Right cardiac atrium (tissue), 5 donors: ENCODE results near the gene TRAPPC3. TPM values are rescaled to one million over a fixed set of nuclear protein-coding genes. Genes with fewer than 3 reads are reported as not detected.

Experiments
- ATAC-seq, 2 donors: fragments of 200-7000 bp; cut with Tn5 transposase; one replicate each; pipeline versions ENCODE4 v1.8.0 to v1.9.1; 2020; ENCODE audit warnings: moderate library complexity in 2 of 2, mild to moderate bottlenecking in 1 of 2
- DNase-seq, 3 donors: peaks; one replicate each; pipeline ENCODE4 v3.0.0-alpha.2; 2020
- H3K27ac ChIP-seq: one replicate; pipeline ENCODE4 v1.5.1; 2013; ENCODE audit warnings: mild to moderate bottlenecking, low read length, control low read depth, moderate library complexity
- H3K27me3 ChIP-seq: one replicate; pipeline ENCODE4 v1.6.1; 2013; ENCODE audit not compliant: control insufficient read depth, insufficient read depth
- H3K4me1 ChIP-seq: one replicate; pipeline ENCODE4 v1.6.1; 2013; ENCODE audit warnings: low read length; ENCODE audit not compliant: control insufficient read depth, insufficient read depth
- H3K4me3 ChIP-seq: one replicate; pipeline ENCODE4 v1.5.1; 2013; ENCODE audit warnings: low read length, control low read depth
- H3K9me3 ChIP-seq: one replicate; pipeline ENCODE4 v1.6.1; 2013; ENCODE audit warnings: low read length; ENCODE audit not compliant: control insufficient read depth
- WGBS: extraction: QIAGEN DNeasy Blood & Tissue Kit; methylation state at CpG from one replicate; pipeline ENCODE4 v1.1.7; 2013; 5-methylcytosine and 5-hydroxymethylcytosine counted together
- intact Hi-C, 4 donors: fragments of 100-400 bp; cut with DNase I; formaldehyde crosslinking; loops; one replicate each; pipeline versions ENCODE4 v1.11.0 to v1.14.0; 2022 to 2023
- polyA plus RNA-seq: library from polyadenylated mRNA; stranded (reverse); fragments of 200-250 nt; gene quantifications from one replicate; pipeline ENCODE4 v1.2.3, GENCODE V29; 2013
- total RNA-seq, 4 donors: library from RNA; stranded (reverse); fragmentation: NEBNext Ultra II Directional; extraction: Animal tissue kit (Norgen Biotek cat#: 25700); gene quantifications; one replicate each; pipeline ENCODE4 v1.2.1, GENCODE V29; 2021
- donor health status: healthy with polysubstance abuse.
- donor health status: DM: no; HTN: yes; CAD: no.
- donor health status: DM: no; HTN: no; CAD: no.
- donor health status: DM: no; HTN: yes; CAD: no; lungs with severe emphysema.
- donor health status: DM: yes; HTN: yes; CAD: no.

Gene TRAPPC3
- total and polyA plus RNA-seq, 5 donors: 58.5 to 73.6 (median 65.6) TPM

DNA sequence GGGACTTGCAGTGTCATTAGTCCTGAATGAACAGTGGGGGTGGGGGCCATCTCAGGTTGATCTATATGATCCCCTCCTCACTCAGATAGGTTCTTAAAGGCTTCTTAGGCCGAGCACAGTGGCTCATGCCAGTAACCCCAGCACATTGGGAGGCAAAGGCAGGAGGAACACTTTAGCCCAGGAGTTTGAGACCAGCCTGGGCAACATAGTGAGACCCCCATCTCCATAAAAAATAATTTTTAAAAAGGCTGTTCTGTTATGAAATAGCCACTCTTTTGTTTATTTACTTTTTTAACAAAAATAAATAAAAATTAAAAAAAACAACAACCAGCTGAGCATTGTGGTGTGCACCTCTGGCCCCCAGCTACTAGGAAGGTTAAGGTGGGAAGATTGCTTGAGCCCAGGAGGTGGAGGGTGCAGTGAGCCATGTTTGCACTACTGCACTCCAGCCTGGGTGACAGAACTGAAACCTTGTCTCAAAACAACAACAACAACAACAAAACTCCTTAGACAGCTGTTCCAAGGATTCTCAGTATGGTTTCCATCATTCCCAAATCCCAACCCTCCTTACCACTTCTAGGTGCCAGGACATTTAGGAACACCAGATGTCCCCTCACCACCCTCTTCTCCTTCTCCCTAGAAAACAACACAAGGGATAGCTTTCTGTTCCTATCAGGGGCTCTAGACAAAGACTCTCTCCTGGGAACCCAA, 2.0 kb upstream of the TRAPPC3 start:
- no peaks in the 10 kb centered on the region for H3K9me3 ChIP-seq
- H3K27ac ChIP-seq: peak overlapping the region; percentile 87
- no peak overlapping the region for H3K4me3 ChIP-seq
- 16% methylated on average over 1 of the region's 1 CpG for WGBS
- peaks cover 10% of the 10 kb centered on the region for H3K4me1 ChIP-seq
- ATAC-seq (no peak), DNase-seq (peak in 1 of 3 donors; percentile 14)
- H3K27me3 ChIP-seq: no peaks in the 10 kb centered on the region
- intact Hi-C loops: loop anchor here in 3 of 4 donors (2.0 to 10.0 kb wide), 6 partner anchors 36 to 234 kb away; partner anchors contain the start of gene STK40 (in 1 of the 3)

DNA sequence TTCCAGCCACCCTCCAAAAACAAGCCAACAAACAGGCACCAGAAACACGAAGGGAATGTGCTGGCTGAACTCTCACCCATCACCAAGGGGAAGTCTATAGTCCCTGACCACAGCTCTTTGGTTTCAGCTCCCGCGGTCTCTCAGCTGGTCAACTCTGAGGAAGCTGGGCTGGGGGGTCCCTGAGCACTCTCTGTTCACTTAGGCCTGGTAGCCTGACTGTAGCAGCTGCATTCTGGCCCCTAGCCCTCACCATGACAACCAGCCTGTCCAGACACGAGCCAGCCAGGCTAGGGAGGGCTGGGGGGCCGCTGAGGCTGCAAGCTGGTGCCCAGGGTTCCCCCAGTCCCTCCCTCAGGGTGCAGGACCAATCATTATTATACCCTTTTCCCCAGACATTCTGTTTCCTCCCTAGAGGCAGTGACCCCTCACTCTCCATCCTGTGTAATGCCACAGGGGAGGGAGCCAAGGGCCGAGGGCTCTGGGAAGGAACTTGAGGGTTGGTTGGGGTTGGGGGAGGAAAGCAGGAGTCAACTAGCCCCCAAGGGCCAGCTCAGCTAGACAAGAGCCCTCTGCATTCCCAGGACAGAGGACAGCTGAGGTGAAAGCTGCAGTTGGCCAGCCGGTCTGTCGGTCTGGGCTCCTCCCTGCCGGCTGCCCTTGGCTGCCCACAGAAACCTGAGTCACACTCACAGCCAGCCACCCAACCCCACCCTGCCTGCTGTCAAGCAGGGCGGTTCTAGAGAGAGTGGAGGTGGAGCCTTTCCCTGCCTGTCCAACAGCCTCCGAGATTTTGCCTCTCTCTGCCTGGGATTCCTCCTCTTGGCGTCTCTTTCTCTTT, 1.2 kb upstream of the TRAPPC3 start:
- ATAC-seq (peak; percentile 84 to 85), DNase-seq (peak; percentile 94 to 97 (median 96))
- Histone ChIP-seq H3K9me3 (no peaks in the 10 kb centered on the region), H3K4me3 (no peak overlapping the region), H3K27me3 (no peaks in the 10 kb centered on the region), H3K4me1 (peaks cover 10% of the 10 kb centered on the region), H3K27ac (peak overlapping the region; percentile 99)
- WGBS: 8% methylated on average over 12 of the region's 12 CpGs
- intact Hi-C loops: loop anchor here in 3 of 4 donors (2.0 to 10.0 kb wide), 6 partner anchors 37 to 234 kb away; partner anchors contain the start of gene STK40 (in 1 of the 3)

DNA sequence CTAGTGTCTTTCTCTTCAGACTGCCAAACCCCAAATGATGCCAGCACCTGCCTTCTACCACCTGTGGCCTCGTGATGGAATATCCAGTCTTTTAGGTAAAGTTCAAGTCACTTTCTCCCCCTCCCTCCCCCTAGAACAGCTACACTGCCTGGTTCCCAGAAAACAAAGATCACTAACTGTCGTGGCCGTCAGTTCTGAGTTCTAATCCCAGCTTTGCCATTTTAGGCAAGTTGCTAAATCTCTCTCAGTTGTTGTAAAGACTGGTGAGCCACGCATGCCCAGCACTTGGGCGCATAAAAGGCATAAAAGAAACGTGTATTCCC, 648 bp upstream of the TRAPPC3 start:
- DNase-seq: no peak
- Histone ChIP-seq H3K4me1 (peaks cover 10% of the 10 kb centered on the region), H3K9me3 (no peaks in the 10 kb centered on the region), H3K27me3 (no peaks in the 10 kb centered on the region), H3K27ac (peak overlapping the region; percentile 99), H3K4me3 (no peak overlapping the region)
- intact Hi-C loops: loop anchor here (2.0 to 10.0 kb wide), 7 partner anchors 37 to 275 kb away; partner anchors contain the start of gene STK40 (in 1 of the 4)
- 25% methylated on average over 6 of the region's 6 CpGs for WGBS
- ATAC-seq: peak in 1 of 2 donors; percentile 0

DNA sequence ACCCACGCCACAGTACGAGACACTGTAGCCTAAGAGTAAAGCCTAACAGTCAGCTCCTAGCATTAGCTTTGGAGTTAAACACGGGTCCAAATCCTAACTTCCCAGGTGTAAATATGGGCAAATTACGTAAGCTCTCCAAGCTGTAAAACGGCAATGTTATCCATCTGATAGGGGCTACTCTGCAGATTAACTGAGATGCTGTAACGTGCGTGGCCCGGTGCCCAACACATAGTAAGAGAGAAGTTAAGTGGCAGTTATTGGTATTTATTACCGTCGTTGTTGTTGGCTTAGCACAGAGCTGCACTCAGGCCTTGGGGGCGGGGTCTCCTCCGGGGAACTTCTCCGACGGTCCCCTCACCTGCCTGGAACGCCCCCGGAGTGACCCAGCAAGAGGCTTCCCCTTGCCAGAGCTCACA, 457 bp downstream of the TRAPPC3 start:
- Histone ChIP-seq H3K9me3 (no peaks in the 10 kb centered on the region), H3K27me3 (no peaks in the 10 kb centered on the region), H3K4me1 (peaks cover 10% of the 10 kb centered on the region), H3K27ac (peak overlapping the region; percentile 43), H3K4me3 (peak overlapping the region; percentile 53)
- DNase-seq (no peak), ATAC-seq (no peak)
- whole genome bisulfite sequencing: 1% methylated on average over 16 of the region's 16 CpGs
- intact Hi-C loops: loop anchor here in 1 of 4 donors (10.0 kb wide), 2 partner anchors 136 to 276 kb away; no protein-coding TSS in a partner anchor

DNA sequence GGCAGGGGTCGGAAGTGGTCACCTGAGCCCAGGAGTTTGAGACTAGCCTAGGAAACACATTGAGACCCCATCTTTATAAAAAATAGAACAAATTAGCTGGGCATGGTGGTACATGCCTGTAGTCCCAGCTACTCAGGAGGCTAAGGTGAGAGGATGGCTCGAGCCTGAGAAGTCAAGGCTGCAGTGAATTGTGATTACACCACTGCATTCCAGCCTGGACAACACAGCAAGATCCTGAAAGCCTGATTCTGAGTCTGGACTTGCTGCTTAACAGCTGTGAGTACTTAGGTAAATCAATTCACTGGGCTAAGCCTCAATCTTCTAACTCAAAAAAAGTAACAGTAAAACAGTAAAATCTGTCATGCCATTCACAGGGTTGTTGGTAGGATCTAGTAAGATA, 4.9 kb downstream of the TRAPPC3 start:
- Histone ChIP-seq H3K27ac (no peak overlapping the region), H3K4me1 (peaks cover 6% of the 10 kb centered on the region), H3K9me3 (no peaks in the 10 kb centered on the region), H3K4me3 (no peak overlapping the region), H3K27me3 (no peaks in the 10 kb centered on the region)
- DNase-seq (no peak), ATAC-seq (no peak)
- WGBS: 93% methylated on average over 2 of the region's 2 CpGs
- intact Hi-C loops: loop anchor here in 1 of 4 donors (10.0 kb wide), 2 partner anchors 140 to 280 kb away; no protein-coding TSS in a partner anchor

DNA sequence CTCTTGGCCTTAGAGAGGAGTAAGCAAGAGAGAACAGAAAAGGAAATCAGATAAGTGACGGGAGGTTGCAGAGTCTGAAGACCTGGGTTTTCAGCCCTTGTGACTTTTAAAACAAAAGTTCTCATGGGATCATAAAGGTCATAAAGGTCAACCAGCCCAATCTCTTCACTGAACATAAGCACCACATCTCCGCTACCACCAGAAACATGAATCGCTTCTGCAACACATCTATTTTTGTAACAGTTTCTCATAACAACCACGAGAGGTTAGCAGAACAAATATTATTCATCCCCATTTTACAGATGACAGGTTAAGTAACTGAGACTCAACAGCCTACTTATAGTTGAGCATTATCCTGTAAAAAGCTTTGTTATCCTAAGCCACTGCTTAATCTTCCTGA, 5.9 kb downstream of the TRAPPC3 start:
- no peaks in the 10 kb centered on the region for H3K27me3 ChIP-seq
- intact Hi-C loops: loop anchor here in 1 of 4 donors (10.0 kb wide), 2 partner anchors 141 to 281 kb away; no protein-coding TSS in a partner anchor
- H3K4me1 ChIP-seq: peaks cover 6% of the 10 kb centered on the region
- no peak overlapping the region for H3K4me3 ChIP-seq
- no peaks in the 10 kb centered on the region for H3K9me3 ChIP-seq
- no peak overlapping the region for H3K27ac ChIP-seq
- DNase-seq (peak in 1 of 3 donors; percentile 1), ATAC-seq (no peak)
- 79% methylated on average over 4 of the region's 4 CpGs for WGBS

DNA sequence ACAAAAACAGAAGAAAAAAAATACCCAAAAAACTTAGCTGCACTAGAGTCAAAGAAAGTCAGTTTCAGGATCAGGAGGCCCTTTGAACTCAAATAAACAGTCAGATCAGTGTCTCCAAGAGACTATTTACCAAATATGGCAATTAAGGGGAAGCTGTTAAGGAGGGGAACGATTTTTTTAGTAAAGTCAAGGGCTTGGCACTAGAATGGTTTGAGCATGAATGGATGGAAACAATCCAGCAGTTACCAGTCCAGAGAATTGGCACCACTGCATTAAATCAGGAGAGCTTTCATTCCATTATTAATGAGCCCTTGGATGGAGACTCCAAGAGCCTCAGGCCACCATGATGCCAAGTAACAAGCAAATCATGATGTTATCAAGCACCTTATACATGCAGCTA, 7.2 kb downstream of the TRAPPC3 start:
- no peaks in the 10 kb centered on the region for H3K9me3 ChIP-seq
- DNase-seq (no peak), ATAC-seq (peak in 1 of 2 donors; percentile 14)
- H3K4me3 ChIP-seq: no peak overlapping the region
- 14% methylated on average over 1 of the region's 1 CpG for WGBS
- intact Hi-C loops: loop anchor here in 1 of 4 donors (10.0 kb wide), 2 partner anchors 143 to 283 kb away; no protein-coding TSS in a partner anchor
- peak overlapping the region; percentile 45 for H3K27ac ChIP-seq
- H3K4me1 ChIP-seq: peaks cover 8% of the 10 kb centered on the region
- no peaks in the 10 kb centered on the region for H3K27me3 ChIP-seq

DNA sequence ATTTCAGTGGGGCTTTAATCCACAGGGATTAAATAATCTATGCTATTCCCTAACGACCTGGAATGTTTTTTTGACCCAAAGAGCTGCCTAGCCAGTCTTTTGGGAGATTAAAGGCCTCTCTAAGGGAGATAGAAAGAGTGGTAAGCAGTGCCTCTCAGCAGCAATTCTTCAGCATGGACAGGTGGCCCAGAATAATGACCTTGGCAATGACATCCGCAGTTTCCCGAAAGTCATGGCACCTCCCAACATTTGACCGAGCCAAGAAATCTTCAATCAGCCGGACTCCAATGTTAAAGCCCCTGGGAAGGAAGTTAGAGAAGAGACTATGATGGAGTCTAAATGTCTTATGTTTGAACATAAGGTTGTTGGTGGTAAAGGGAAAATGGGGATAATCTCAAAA, 9.8 kb downstream of the TRAPPC3 start:
- H3K27ac ChIP-seq: no peak overlapping the region
- no peaks in the 10 kb centered on the region for H3K9me3 ChIP-seq
- peak in 1 of 3 donors; percentile 3 for DNase-seq
- 66% methylated on average over 5 of the region's 5 CpGs for WGBS
- intact Hi-C loops: loop anchor here in 1 of 4 donors (5.0 kb wide), 1 partner anchor 37 kb away; no protein-coding TSS in a partner anchor
- no peak overlapping the region for H3K4me3 ChIP-seq
- peaks cover 13% of the 10 kb centered on the region for H3K4me1 ChIP-seq
- no peaks in the 10 kb centered on the region for H3K27me3 ChIP-seq
- no peak for ATAC-seq

DNA sequence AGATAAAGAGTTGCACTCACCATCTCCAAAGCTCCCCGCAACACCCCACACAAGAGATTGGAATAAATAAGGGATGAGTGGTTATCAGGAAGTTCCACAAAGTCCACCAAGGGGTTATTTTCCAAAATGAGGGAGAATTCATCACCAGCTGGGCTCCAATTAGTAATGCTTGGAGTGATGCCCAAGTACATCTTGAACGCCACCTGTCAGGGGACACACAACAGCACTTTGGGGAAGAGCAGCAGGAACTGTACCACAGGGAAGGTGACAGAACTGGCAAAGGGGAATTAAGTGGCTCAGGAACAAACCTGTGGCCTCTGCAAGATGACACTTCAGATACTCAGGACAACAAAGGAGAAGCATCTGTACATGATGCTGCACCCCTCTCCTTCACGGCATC, 11.5 kb downstream of the TRAPPC3 start:
- WGBS: 75% methylated on average over 3 of the region's 3 CpGs
- intact Hi-C loops: loop anchor here in 1 of 4 donors (5.0 kb wide), 1 partner anchor 35 kb away; no protein-coding TSS in a partner anchor
- Histone ChIP-seq H3K4me3 (no peak overlapping the region), H3K27ac (no peak overlapping the region), H3K4me1 (peaks cover 13% of the 10 kb centered on the region), H3K27me3 (no peaks in the 10 kb centered on the region), H3K9me3 (no peaks in the 10 kb centered on the region)
- DNase-seq (peak in 1 of 3 donors; percentile 16), ATAC-seq (no peak)

DNA sequence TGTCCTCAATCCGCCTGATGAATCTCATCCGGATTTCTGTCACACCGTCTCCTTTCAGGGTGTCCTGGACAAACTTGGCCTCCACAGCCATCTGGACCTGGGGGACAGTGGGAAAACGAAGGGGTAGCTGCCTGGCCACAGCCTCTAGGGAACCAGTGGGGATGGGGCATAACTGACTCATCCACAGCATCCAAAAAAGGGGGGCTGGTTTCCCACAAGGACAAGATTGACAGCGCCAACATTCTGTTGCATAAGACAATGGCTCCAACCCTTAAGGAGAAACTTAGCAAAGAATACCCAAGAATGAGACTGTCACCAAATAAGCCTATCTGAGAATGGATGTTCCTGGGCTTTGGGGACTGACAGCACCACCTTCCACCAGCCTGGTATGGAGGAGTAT, 12.1 kb downstream of the TRAPPC3 start:
- 72% methylated on average over 5 of the region's 5 CpGs for WGBS
- DNase-seq (peak in 1 of 3 donors; percentile 19), ATAC-seq (no peak)
- intact Hi-C loops: loop anchor here in 1 of 4 donors (5.0 kb wide), 1 partner anchor 35 kb away; no protein-coding TSS in a partner anchor
- Histone ChIP-seq H3K4me3 (no peak overlapping the region), H3K27me3 (no peaks in the 10 kb centered on the region), H3K27ac (peak overlapping the region; percentile 50), H3K9me3 (no peaks in the 10 kb centered on the region), H3K4me1 (peaks cover 10% of the 10 kb centered on the region)
